ENCODE data around the gene WDR54.

WDR54 gene

GRCh38 chr2:74421221-74421870 is at the start of gene WDR54, which contains the start of gene C2orf81:
WDR54 (plus strand) TSS chr2:74421730; CDS start chr2:74422154, 424 bp downstream.
C2orf81 (minus strand) TSS chr2:74421619; CDS start chr2:74421560, 59 bp downstream.
- no peak for TF ChIP-seq CTCF (IDR thresholded peaks at IDR 0.05)

- no peak for TF ChIP-seq CTCF (IDR thresholded peaks at IDR 0.05)
Observed at GRCh38 chr2:74372674-74373073, 48.9 kb upstream of the WDR54 start.

- no peak for TF ChIP-seq CTCF (IDR thresholded peaks at IDR 0.05)
Observed at GRCh38 chr2:74373221-74373676, 48.3 kb upstream of the WDR54 start.

- TF ChIP-seq CTCF (IDR thresholded peaks at IDR 0.05): no peak
Observed at GRCh38 chr2:74373985-74374384, 47.5 kb upstream of the WDR54 start.

- no peak for TF ChIP-seq CTCF (IDR thresholded peaks at IDR 0.05)
Observed at GRCh38 chr2:74374509-74375205, 46.9 kb upstream of the WDR54 start.

- TF ChIP-seq CTCF (IDR thresholded peaks at IDR 0.05): no peak
Observed at GRCh38 chr2:74375838-74376237, 45.7 kb upstream of the WDR54 start.

- TF ChIP-seq CTCF (IDR thresholded peaks at IDR 0.05): no peak
Observed at GRCh38 chr2:74378007-74378406, 43.5 kb upstream of the WDR54 start.

Measured in LNCAP (cell line).